ENCODE measurements around the gene SEMG1.

DNA sequence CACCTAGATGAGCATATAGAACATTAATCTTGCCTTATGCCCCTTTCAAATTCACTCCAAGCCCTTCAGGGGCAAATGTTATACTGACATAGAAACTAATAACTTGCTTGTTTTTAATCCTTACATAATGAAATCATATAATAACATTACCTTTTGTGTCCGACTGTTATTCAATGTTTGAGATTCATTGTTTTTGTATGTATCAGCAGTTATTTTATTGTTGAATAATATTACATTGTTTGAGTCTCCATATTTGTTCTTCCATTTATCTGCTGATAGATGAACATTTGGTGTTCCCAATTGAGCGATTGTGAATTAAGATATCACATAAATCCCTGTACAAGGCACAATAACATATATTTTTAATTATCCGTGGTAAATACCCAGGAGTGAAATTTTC is 6.0 kb downstream of the SEMG1 start:
- TF ChIP-seq, protein P1, sequence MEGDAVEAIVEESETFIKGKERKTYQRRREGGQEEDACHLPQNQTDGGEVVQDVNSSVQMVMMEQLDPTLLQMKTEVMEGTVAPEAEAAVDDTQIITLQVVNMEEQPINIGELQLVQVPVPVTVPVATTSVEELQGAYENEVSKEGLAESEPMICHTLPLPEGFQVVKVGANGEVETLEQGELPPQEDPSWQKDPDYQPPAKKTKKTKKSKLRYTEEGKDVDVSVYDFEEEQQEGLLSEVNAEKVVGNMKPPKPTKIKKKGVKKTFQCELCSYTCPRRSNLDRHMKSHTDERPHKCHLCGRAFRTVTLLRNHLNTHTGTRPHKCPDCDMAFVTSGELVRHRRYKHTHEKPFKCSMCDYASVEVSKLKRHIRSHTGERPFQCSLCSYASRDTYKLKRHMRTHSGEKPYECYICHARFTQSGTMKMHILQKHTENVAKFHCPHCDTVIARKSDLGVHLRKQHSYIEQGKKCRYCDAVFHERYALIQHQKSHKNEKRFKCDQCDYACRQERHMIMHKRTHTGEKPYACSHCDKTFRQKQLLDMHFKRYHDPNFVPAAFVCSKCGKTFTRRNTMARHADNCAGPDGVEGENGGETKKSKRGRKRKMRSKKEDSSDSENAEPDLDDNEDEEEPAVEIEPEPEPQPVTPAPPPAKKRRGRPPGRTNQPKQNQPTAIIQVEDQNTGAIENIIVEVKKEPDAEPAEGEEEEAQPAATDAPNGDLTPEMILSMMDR (IDR thresholded peaks at IDR 0.05): no peak
- TF ChIP-seq EZH2 (IDR thresholded peaks at IDR 0.05): no peak

All from neural progenitor cell (in vitro differentiated cells).